Activated CD4-positive, CD25-positive, alpha-beta regulatory T cell treated with anti-CD3 and anti-CD28 coated beads, Interleukin-2, amount 50 U/mL, for 16 hours (primary cell): ENCODE results near the gene FOXK2.
"Not testable (repeated sequence)": the region's sequence is repeated elsewhere in the genome, so short reads cannot be mapped to it uniquely, and the experiment has no call there.

ENCODE experiments used
- DNase-seq: peaks from one replicate; pipeline ENCODE4 v3.0.0-alpha.2; 2020; ENCODE audit warnings: low read depth, low spot score

FOXK2 gene

DNA sequence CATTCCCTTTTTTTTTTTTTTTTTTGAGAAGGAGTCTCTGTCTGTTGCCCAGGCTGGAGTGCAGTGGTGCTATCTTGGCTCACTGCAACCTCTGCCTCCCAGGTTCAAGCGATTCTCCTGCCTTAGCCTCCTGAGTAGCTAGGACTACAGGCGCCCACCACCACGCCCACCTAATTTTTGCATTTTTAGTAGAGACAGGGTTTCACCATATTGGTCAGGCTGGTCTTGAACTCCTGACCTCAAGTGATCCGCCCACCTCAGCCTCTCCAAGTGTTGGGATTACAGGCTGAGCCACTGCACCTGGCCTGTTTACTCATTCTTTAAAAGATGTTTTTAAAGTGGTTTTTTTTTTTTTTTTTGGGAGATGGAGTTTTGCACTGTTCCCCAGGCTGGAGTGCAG lies 44.2 kb downstream of the FOXK2 start:
- not testable (repeated sequence) for DNase-seq

DNA sequence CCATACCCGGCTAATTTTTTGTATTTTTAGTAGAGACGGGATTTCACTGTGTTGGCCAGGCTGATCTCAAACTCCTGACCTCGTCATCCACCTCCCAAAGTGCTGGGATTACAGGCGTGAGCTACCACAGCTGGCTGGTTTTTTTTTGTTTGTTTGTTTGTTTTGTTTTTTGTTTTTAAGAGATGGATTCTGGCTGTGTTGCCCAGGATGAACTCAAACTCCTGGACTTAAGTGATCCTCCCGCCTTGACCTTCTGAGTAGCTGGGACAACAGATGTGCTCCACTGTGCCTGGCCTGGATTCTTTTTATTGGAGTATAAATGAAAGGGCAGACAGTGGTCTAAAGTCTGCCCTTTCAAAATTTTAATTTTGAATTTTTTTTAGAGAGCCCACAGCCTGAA lies 44.7 kb downstream of the FOXK2 start:
- DNase-seq: no peak

DNA sequence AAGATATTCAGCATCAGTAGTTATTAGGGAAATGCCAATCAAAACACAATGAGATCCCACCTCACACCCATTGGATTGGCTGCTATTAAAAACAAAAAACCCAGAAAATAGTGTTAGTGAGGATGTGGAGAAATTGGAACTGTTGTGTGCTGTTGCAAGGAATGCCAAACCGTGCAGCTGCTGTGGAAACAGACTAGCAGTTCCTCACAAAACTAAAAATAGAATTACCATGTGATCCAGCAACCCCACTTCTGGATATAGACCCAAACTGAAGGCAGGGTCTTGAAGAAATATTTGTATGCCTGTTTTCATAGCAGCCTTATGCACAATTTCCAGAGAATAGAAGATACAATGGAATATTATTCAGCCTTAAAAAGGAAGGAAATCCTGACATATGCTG lies 46.0 kb downstream of the FOXK2 start:
- DNase-seq: no peak

DNA sequence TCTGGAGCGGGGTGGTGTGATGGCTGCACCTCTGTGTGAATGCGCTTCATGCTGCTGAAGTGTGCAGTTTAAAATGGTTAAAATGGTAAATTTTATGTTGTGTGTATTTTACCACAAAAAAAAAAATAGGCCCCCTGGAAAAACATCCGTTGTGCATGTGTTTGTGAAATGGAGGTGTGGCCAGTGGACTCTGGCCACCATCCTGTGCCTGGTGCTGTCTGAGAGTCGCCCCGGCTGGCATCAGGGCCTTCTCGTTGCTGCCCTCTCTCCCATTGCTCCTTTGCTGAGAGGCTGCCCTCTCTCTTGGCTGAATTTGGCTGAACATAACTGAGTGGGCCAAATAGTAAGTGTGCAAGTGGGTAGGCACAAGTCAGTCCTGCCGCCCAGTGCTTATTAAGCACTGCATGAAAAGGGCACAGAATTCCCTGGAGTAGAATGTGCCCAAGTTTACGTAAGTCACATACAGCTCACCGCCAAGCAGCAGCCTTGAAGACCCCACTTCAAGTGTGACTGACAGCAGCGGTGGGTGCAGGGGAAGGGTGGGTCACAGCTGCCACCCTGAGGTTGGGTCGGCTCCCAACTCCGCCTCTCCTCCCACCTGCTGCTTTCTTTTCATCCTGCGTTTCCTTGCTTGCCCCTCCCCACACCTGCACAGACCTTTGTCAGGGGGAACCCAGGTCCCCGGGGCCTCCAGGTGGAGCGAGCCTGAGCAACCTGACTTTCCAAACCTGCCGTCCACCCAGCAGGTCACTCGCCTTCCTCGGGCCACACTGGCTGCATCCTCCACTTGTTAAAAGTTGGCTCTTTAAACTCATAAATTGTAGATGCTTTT lies 46.8 kb downstream of the FOXK2 start:
- no peak for DNase-seq

DNA sequence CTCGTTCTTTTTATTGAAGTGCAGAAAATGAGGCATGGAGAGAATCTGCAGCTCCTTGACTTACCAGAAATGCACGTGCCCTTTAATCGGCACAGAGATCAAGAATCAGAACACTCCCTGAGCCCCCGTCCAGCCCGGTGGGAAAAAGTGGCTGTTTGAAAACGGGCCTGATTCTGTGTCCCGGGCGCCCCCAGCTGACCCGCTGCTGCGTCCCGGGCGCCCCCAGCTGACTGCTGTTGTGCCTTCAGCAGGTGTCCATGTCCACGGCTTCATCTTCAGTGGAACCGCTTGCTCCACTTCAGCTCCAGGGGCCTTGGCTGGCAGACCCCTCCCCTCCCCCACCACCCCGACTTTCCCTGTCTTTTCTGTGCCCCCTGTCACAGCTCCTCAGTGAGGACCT lies 47.8 kb downstream of the FOXK2 start:
- DNase-seq: no peak

DNA sequence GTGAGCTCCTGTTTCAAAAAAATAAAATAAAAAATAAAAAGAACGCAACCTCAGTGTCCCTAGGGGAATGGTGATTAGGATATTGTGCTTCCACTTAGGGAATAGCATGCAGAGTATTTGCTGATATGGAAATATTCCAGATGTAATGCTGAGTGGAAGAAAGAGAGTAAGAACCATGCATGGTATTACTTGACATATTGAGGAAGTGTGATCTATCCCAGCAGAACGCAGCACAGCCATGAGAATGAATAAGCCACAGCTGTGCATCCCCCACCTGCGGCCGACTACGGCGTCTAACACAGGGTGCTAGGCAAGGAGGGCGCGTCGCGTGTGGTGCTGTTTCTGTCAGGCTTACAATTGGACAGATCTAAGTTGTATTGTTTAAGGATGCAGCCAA lies 49.5 kb downstream of the FOXK2 start:
- DNase-seq: no peak

DNA sequence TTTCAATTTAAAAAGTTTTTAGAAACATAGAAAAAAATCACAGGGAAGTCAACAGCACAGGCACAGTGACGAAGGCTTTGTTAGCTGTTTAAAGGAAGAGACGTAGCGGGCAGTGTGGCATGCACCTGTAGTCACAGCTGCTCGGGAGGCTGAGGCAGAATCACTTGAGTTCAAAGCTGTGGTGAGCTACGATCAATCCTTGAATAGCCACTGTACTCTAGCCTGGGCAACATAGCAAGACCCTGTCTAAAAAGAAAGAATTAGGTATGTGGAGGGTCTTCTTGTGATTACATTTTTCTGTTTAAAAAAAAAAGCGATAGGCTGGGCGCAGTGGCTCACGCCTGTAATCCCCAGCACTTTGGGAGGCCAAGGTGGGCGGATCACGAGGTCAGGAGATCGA lies 50.1 kb downstream of the FOXK2 start:
- no peak for DNase-seq

DNA sequence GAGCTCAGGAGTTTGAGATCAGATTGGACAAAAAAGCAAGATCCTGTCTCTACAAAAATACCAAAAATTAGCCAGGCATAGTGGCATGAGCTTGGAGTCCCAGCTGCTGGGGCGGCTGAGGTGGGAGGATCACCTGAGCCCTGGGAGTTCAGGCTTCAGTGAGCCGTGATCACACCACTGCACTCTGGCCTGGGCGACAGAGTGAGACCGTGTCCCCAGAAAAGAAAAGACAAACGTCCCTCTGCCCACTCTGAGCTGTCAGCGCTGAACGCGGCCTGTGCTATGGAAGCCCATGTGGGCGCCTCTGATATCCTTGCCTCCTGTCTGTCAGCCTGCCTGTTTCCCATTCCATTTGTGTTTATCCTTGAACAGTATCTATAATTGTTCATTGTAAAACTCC lies 50.7 kb downstream of the FOXK2 start:
- no peak for DNase-seq

DNA sequence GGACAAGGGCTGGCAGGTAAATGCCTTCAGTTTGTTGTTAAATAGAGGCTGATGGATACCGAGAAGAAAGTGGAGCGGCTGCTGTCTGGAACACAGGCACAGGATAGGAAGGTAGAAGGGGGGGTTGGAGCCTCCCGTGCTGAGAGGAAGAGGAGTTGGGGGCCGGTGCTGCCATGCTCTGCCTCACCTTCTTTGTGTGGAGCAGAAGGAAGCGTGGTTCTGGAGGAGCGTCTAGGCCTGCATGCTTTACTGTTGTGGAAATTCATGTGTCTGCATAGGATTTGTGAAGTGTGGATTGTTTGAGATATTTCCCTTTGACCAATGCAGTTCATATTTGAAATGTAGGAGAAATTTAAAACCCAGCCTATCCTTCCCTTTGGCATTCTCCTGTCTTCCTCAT lies 52.3 kb downstream of the FOXK2 start:
- DNase-seq: no peak

DNA sequence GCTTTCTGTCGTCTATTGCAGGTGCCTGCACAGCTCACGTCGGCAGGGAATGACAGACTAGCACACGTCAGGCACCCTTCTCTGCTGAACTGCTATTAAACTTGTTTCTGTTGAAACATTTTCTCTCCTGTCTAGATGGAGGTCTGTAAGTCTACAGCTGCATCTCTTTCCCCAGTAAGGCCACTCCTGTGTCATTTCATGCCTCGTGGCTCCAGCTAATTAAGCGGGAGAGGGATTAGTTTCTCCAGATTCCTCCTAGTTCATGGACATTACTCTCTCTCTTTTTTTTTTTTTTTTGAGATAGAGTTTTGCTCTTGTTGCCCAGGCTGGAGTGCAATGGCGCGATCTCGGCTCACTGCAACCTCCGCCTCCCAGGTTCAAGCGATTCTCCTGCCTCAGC lies 54.5 kb downstream of the FOXK2 start:
- DNase-seq: no peak

DNA sequence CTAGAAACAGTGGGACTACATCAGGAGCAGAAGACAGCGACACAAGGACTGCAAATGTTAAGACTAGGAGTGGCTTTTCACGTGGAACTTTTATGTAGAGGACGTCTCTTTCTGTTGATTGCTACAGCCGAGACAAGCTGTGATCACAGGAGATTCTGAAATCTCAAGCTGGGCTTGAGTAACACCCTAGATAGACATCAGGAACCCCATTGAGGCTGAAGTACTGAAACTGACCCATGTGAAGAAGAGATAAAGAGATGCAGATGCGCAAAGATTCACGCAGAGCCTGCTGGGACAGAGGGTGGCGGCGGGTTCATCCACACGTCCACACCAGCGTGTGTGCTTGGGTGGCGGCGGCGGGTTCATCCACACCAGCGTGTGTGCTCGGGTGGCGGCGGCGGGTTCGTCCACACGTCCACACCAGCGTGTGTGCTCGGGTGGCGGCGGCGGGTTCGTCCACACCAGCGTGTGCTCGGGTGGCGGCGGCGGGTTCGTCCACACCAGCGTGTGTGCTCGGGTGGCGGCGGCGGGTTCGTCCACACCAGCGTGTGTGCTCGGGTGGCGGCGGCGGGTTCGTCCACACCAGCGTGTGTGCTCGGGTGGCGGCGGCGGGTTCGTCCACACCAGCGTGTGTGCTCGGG lies 56.2 kb downstream of the FOXK2 start:
- not testable (repeated sequence) for DNase-seq

DNA sequence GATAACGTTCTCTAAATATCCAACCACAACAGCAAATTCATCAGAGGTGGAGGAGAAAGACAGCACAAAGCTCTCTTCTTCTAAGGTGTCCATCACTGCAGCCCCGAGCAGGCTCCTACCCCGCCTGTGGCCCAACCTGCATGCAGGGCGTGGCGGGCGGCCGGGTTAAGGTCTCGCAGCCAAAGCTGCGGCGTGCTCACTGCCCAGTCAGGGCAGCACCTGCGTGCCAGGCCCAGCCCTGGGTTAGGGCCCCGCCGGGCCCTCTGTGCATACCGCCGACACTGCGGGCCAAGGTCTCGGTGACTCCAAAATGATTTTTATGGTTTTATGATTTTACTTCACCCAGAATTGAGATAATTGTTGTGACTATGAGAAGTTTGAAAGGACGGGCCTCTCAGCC lies 57.8 kb downstream of the FOXK2 start:
- no peak for DNase-seq

DNA sequence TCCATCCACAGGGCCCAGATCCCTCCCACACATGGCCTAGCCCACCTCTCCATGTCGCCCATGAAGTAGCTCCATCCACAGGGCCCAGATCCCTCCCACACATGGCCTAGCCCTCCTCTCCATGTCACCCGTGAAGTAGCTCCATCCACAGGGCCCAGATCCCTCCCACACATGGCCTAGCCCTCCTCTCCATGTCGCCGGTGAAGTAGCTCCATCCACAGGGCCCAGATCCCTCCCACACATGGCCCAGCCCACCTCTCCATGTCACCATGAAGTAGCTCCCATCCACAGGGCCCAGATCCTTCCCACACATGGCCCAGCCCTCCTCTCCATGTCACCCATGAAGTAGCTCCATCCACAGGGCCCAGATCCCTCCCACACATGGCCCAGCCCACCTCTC lies 60.4 kb downstream of the FOXK2 start:
- DNase-seq: not testable (repeated sequence)

DNA sequence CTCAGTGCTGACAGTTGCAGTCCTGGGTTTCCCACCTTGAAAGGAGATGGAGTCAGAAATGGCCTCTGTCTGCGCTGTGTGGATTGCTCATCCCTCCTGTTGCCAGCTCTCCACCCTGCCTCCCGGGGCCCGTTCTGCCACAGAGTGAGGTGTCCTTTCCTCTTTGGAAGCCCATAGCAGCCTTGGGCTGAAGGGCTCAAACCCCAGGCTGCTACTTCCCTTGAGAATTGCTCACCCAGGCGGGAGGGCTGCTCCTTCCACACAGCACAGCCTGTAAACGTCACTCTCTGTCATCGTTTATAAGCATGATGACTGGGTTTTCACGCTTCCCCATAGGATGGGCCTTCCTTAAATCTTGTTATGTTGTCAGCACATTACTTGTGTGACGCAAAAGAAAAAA lies 62.7 kb downstream of the FOXK2 start:
- no peak for DNase-seq

DNA sequence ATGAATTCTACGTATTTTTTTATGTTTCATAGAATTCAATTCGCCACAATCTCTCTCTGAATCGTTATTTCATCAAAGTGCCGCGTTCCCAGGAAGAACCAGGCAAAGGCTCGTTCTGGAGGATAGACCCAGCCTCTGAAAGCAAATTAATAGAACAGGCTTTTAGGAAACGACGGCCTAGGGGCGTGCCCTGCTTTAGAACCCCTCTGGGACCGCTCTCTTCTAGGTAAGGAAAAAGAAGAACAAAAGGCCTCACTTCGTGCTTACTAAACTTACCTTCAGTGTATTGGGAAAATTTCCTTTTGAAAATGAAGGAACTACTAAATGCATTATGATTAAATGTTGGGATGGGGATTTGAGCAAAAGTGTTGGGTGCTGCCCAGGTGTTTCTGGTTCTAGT lies 63.2 kb downstream of the FOXK2 start:
- DNase-seq: no peak

DNA sequence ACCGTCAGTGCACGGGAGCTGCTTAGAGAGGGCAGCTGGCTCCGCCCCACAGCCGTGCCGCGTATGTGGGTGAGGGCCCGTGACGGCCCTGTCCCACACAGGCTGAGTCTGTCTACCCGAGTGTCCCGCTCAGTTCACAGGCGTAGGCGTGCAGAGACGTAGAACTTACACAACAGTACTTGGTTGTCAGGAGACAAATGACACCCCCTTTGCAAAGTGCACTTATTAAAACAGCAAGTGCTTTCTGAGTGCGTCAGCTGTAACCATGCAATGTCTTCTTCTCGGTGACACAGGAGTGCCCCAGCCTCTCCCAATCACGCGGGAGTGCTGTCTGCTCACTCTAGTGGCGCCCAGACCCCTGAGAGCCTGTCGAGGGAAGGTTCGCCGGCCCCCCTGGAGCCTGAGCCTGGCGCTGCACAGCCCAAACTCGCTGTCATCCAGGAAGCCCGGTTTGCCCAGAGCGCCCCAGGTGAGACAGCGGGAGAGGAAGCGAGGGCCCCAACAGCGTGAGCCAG lies 64.2 kb downstream of the FOXK2 start:
- DNase-seq: no peak

DNA sequence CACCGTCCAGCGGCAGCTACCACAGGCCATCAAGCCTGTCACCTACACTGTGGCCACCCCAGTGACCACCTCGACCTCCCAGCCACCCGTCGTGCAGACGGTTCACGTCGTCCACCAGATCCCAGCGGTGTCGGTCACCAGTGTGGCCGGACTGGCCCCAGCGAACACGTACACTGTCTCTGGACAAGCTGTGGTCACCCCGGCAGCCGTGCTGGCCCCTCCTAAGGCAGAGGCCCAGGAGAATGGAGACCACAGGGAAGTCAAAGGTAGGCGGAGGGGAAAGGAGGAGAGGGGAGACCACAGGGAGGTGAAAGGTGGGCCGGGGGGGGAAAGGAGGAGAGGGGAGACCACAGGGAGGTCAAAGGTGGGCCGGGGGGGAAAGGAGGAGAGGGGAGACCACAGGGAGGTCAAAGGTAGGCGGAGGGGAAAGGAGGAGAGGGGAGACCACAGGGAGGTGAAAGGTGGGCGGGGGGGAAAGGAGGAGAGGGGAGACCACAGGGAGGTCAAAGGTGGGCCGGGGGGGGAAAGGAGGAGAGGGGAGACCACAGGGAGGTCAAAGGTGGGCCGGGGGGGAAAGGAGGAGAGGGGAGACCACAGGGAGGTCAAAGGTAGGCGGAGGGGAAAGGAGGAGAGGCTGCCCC lies 66.5 kb downstream of the FOXK2 start:
- DNase-seq: not testable (repeated sequence)

DNA sequence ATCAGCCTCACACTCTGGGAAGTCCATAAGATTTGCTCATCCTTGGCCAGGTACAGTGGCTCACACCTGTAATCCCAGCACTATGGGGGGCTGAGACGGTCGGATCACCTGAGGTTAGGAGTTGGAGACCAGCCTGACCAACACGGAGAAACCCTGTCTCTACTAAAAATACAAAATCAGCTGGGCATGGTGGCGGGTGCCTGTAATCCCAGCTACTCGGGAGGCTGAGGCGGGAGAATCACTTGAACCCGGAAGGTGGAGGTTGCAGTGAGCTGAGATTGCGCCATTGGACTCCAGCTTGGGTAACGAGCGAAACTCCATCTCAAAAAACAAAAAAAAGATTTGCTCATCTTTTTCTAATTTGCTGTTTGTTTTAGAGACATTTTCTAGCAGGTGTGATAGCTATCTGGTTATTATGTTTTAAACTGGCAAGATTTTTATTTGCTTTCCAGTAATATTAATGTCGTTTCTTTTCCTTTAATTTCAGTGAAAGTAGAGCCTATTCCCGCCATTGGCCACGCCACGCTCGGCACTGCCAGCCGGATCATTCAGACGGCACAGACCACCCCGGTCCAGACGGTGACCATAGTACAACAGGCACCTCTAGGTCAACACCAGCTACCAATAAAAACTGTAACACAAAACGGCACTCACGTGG lies 67.2 kb downstream of the FOXK2 start:
- DNase-seq: no peak

DNA sequence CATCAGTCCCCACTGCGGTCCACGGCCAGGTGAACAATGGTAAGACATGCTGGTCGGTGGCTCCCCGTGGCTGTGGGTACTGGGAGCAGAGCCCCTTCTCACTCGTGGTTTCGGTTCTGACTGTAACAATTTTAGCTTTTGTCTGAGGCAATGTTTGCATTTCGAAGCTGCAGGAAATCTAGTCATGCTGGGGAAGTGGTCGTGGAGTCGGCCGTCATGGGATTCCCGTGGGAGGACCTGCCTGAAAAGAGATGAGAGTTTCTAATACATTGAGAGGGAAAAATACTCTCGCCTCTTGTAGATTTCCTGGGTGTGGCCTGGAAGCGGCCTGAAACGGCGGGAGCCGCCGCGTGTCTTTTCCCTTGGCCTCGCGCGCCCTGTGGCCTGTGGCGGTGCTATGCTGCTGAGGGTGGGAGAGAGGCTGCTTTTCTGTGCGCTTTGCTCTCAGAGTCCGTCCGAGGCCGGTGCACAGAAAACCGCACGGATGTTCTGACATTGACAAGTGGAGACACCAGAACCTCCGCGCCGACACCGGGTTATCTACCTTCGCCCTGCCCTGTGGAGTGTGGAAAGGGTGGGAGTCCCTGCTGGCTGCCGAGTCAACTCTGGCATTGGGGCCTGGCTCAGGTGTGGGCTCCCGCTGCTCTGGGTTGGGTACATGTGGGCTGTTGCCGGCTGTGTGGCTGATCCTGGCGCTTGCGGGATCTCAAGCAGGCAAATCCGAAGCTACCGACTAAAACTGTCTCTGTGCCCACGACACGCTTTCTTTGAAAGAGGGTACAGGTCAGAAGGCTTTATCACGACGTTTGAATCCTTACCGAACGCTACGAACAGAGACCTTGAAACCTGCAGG lies 67.9 kb downstream of the FOXK2 start:
- DNase-seq: no peak

DNA sequence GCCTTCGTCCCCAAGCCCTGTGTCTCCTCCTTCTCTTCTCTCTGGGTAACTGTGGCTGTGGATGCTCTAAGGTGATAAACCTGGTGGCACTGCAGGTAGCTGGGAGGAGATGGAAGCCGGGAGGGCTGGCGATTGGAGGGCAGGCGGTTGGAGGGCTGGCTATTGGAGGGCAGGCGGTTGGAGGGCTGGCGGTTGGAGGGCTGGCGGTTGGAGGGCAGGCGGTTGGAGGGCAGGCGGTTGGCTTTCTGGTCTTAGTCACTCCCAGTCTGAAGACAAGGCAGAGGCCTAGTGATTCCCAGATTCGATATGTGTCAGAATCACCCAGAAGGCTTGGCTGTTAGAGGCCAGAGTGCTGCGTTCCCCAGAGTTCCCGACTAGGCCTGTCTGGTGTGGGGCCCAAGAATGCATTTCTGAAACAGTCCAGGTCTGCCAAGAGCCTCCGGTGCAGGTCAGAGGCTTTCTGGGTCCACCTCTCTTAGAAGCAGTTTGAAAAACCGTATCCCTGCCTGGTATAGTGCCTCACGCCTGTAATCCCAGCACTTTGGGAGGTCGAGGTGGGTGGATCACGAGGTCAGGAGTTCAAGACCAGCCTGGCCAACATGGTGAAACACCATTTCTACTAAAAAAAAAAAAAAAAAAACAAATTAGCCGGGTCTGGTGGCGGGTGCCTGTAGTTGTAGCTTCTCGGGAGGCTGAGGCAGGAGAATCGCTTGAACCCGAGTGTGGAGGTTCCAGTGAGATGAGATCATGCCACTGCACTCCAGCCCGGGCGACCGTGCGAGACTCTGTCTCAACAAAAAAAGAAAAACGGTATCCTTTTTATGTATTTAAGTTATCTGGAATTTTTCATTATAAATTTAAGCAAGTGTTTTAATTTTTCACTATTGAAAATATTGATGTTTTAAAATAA lies 69.0 kb downstream of the FOXK2 start:
- no peak for DNase-seq
